ENCODE data around the gene LRRC8A.
"Not testable (repeated sequence)": the region's sequence is repeated elsewhere in the genome, so short reads cannot be mapped to it uniquely, and the experiment has no call there.

The LRRC8A gene

DNA sequence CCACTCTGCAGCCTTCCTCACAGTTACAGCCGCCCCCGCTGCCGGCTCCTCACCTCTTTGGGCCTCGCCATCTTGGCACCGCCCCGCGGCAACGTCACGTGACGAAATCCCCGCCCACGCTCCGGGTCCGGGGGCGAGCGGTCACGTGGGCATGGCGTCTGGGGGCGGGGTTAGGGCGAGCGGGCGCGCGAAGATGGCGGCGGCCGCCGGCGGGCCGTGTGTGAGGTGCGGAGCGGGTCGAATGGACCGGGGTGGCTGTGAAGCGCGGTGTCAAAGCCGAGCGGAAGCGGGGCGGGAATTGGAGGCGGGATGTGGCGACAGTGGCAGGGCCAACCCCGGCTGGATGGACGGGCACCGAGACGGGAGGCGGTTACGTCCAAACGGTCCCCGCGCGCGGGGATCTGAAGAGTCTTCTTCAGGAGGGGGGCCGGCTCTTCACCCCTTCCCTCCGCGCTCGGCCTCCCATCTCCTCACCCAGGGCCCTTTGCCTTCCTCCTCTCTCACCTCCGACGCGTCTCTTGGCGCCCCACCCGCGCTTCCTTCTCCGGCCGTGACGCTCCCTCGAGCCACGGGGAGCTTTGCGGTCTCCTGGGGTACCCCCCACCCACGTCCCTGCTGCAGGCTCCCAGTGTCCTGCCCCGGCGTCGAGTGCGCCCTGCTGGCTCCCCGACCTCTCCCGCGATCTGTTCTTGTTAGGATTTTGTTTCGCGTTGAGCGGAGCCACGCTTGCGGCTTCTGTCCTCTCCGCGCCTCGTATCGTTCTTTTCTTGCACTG is 65.8 kb downstream of the LRRC8A start, which contains the start of the genes DOLK and NUP188:
DOLK (minus strand) TSS at position 77 of the 775 bp plus-strand sequence. CDS start 300 bp downstream, outside the sequence.
NUP188 (plus strand) TSS at position 173 of the 775 bp plus-strand sequence; CDS start at position 194, 21 bp downstream.
- peak; percentile 88 for DNase-seq (ENCODE audit: low spot score)

DNA sequence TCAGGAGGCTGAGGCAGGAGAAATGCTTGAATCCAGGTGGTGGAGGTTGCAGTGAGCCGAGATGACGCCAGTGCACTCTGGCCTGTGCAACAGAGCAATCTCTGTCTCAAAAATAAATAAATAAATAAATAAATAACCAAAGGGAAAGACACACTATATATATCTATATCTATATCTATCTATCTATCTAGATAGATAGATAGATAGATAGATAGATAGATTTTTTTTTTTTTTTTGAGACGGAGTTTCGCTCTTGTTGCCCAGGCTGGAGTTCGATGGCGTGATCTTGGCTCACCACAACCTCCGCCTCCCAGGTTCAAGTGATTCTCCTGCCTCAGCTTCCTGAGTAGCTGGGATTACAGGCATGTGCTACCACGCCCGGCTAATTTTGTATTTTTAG is 79.5 kb downstream of the LRRC8A start:
- DNase-seq (ENCODE audit: low spot score) = not testable (repeated sequence)

Measured in SK-N-DZ (cell line).